Hematopoietic multipotent progenitor cell treated with erythropoietin and hydrocortisone succinate and interleukin-3 and kit ligand, for 15 days (in vitro differentiated cells): ENCODE measurements around the gene PRR36.
"Not testable (repeated sequence)": the region's sequence is repeated elsewhere in the genome, so short reads cannot be mapped to it uniquely, and the experiment has no call there.

Experiments used
- DNase-seq: peaks from one replicate; pipeline ENCODE4 v3.0.0-alpha.2; 2015; ENCODE audit warnings: low spot score

The PRR36 gene

GRCh38 chr19:7898967-7899366 is 24.8 kb upstream of the PRR36 start:
- DNase-seq, result no peak

GRCh38 chr19:7897292-7897691 is 23.1 kb upstream of the PRR36 start:
- DNase-seq, result no peak

- no peak for DNase-seq
Measured at GRCh38 chr19:7895565-7895964, 21.4 kb upstream of the PRR36 start.

- DNase-seq, result no peak
Measured at GRCh38 chr19:7894612-7895309, 20.6 kb upstream of the PRR36 start.

- DNase-seq, result not testable (repeated sequence)
Measured at GRCh38 chr19:7893362-7894101, 19.3 kb upstream of the PRR36 start.

GRCh38 chr19:7888826-7889217 is 14.6 kb upstream of the PRR36 start:
- DNase-seq, result no peak

GRCh38 chr19:7888145-7888825 is 14.1 kb upstream of the PRR36 start, which contains the start of gene LRRC8E:
LRRC8E (plus strand) TSS chr19:7888510; CDS start chr19:7895604, 7,094 bp downstream.
- peak; percentile 15 for DNase-seq

- no peak for DNase-seq
Measured at GRCh38 chr19:7887408-7888144, 13.4 kb upstream of the PRR36 start.

- DNase-seq, result no peak
Measured at GRCh38 chr19:7885818-7886217, 11.6 kb upstream of the PRR36 start.

- no peak for DNase-seq
Measured at GRCh38 chr19:7883796-7884570, 9.8 kb upstream of the PRR36 start.

GRCh38 chr19:7883105-7883504 is 8.9 kb upstream of the PRR36 start:
- no peak for DNase-seq

- DNase-seq, result no peak
Measured at GRCh38 chr19:7881910-7882309, 7.7 kb upstream of the PRR36 start.

- no peak for DNase-seq
Measured at GRCh38 chr19:7879836-7880235, 5.6 kb upstream of the PRR36 start.

- DNase-seq, result no peak
Measured at GRCh38 chr19:7879111-7879807, 5.1 kb upstream of the PRR36 start.

- DNase-seq, result no peak
Measured at GRCh38 chr19:7877249-7877836, 3.2 kb upstream of the PRR36 start.

GRCh38 chr19:7874897-7875273 is 695 bp upstream of the PRR36 start:
- DNase-seq, result no peak

GRCh38 chr19:7873304-7874075 is 700 bp downstream of the PRR36 start:
- no peak for DNase-seq

- no peak for DNase-seq
Measured at GRCh38 chr19:7872306-7873204, 1.6 kb downstream of the PRR36 start.
